Stimulated activated CD8-positive, alpha-beta memory T cell treated with anti-CD3 and anti-CD28 coated beads, Interleukin-7, amount 100 ng/mL, for 48 hours (primary cell): ENCODE data around the gene MLN.

Experiments used
- DNase-seq, 2 donors: peaks; one replicate each; pipeline ENCODE4 v3.0.0-alpha.2; 2020; ENCODE audit warnings: low read depth in 1 of 2; ENCODE audit errors: extremely low read depth in 1 of 2

MLN gene

GRCh38 chr6:33774774-33775173 lies 29.0 kb downstream of the MLN start:
- no peak for DNase-seq

- DNase-seq: no peak
Measured at GRCh38 chr6:33772902-33773472, 30.8 kb downstream of the MLN start.

DNA sequence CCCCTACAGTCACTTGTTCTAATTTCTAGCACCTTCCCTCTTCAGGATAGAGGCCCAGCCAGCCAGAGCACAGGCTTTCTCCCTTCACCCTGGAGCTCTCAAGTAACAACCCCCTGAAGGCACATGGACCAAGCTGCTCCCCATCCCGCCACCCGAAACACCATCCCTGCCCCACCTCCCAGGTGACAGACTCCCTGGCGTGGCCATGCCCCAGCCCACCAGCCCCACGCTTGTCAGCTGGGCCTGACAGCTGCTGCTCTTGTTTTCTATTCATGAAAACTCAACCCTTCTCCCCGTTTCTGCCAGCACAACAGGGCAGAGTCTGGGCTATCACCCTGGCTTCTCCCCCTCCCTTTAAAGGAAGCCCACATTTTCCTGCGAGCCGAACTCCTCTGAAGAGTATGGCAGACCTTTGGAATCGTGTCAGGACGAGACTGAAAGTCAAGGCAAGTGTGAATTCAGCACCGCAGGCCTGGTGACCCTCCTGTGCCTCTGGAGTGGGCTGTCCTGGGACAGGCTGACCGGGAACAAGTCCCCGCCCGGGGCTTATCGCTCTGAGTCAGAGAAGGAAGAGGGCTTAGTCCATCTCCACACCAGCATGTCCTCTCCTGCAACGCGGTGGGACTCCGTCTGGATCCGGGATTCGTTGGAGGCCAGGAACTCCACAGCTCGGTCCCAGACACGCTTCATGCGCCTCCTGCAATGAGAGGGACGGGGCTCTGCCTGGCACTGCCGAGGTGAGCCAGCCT lies 31.5 kb downstream of the MLN start:
- DNase-seq: no peak

- peak; percentile 20 to 40 for DNase-seq
Measured at GRCh38 chr6:33771146-33772081, 32.4 kb downstream of the MLN start.

- DNase-seq: no peak
Measured at GRCh38 chr6:33770833-33771145, 33.0 kb downstream of the MLN start.

DNA sequence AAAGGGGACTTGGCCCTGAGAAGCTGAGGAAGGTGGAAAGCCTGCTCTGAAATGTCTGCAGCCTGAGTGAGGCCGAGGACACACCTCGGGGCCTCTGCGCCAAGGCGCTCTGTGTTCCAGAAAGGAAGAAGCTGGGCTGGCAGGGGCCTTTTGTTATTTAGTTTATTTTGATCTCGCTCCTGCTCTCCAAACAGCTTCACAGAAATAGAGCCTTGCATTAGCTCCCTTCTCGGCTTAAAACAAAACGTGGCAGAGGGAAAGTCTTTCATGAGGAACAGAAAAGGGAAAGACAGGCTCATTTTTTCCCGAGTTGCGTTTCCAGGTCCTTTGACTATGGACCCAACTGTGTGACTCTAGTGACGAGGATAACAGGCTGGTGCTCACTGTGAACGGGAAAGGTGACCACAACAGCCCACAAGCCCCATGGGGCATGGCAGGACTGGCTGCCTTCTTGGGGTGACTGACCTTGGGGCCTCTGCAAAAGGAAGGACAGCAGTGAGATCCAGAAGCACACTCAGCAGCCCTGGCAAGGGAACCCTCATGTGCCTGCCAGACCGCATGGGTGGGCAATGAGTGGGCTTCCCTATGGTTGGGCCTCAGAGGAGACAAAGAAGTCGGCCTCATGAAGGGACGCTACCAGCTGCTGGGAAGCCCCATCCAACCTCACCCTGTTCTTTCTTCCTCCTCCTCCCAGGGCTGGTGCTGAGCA lies 33.5 kb downstream of the MLN start:
- DNase-seq: no peak

DNA sequence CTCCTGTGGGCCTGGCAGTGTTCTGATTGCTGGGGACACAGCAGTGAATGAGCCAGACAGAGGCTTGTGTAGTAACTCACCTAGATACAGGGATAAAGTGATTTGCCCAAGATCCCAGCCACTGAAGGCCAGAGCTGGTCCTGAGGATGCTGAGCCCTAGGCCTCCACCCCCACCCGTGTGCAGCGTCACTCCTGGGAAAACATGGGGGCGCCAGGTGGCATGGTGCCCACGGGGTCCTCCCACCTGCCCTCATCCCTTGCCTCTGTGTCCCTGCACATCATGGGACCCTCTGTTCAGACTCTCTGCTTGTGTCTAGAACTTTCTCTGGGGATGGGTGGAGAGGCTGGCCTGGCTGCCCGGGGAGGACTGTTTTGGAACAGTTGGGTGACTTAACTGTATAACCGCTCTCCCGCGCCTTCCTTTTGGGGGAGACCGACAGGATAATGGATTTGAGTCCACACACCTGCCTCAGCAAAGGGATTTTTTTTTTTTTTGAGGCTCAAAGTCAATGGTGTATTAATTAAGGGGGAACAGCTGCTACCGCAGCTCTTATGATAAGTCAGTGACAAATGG lies 34.5 kb downstream of the MLN start:
- no peak for DNase-seq

DNA sequence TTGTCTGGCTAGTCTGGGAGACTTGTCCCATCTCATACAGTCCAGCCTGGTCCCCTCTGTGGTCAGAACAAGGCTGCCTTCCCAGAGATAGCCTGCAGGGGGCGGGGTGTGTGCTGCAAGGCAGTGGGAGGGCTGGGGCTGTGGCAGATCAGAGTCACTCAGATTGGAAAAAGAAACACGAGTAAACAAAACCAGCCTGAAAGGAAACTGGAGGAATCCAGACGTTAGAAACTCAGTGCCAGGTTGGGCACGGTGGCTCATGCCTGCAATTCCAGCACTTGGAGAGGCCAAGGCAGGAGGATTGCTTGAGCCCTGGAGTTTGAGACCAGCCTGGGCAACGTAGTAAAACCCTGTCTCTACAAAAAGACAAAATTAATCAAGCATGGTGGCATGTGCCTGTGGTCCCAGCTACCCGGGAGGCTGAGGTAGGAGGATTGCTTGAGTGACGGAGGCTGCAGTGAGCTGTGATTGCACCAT lies 35.1 kb downstream of the MLN start:
- DNase-seq: peak; percentile 49 to 60

- DNase-seq: no peak
Measured at GRCh38 chr6:33766921-33767907, 36.6 kb downstream of the MLN start.

- no peak for DNase-seq
Measured at GRCh38 chr6:33765368-33765767, 38.4 kb downstream of the MLN start.

DNA sequence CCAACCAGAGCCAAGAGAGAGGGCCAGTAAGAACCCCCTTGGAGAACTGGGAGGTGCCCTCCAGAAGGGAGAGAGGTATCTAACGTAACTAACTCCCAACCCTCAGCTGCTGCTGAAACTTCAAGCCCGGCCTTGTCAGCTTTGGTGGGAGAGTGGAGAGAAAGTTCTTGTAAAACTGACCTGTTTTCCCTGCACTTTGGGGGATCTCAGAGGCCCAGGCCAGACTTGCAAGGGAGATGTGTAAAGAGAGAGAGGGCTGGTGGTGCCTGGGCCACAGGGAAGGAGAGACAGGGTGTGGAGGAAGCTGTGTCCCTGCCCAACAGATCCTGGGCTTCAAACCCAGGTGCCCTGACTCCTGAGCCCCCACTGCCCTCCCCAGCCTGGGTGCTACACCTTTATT lies 39.8 kb downstream of the MLN start:
- DNase-seq: no peak

DNA sequence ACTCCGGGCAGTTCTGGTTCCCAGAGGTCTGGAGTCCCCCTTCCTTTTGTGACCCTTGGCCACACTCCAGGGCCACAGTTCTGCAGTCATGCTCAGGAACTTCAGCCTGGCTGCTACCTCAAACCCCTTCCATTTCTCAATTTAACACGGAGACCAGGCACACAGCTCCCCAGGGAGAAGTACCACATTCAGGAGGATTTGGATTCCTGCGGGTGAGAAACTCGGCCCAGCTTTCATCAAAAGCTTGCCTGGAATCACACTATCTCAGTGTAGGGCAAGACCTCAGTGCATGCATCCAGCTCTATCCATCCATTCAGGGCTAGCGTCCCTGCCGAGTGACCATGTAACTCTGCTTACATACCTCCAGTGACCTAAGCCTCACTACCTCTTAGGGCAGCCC lies 40.3 kb downstream of the MLN start:
- DNase-seq: no peak

- no peak for DNase-seq
Measured at GRCh38 chr6:33762713-33763112, 41.1 kb downstream of the MLN start.

GRCh38 chr6:33761922-33762629 lies 41.7 kb downstream of the MLN start:
- peak in 1 of 2 donors; percentile 22 for DNase-seq

DNA sequence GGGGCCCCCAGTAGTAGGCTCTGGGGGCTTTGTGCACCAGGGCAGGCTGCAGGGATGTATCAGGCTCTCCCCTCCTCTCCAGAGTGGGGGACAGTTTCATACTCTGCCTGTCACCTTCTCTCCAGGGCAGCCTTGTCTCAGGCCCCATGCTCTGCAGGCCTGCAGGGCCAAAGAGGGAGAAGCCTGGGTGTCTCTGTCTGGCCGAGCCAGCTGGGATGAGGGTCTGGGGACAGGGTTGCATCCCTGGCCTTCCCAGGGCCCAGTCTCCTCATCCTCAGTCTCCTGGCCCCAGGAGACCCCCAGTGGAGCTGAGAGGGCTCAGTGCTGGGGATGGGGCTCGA lies 42.3 kb downstream of the MLN start:
- DNase-seq: no peak

- DNase-seq: no peak
Measured at GRCh38 chr6:33759887-33760629, 43.7 kb downstream of the MLN start.

DNA sequence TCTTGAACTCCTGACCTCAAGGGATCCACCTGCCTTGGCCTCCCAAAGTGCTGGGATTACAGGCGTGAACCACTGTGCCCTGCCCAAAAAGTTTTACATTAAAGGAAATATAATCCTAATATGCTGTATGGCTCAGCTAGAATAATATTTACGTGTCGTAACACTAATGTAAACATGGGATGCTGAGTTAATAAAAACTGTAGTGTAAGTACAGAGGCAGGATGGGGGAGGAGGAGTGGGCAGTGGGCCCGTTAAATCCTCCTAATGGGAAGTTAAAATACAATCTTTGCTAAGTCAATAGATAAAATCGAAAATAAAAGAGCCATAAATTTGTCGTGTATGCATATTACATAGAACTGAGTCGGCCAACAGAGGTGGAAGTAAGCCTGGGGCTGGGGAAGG lies 45.0 kb downstream of the MLN start:
- no peak for DNase-seq

- no peak for DNase-seq
Measured at GRCh38 chr6:33757906-33758305, 45.9 kb downstream of the MLN start.
